Hepatocyte (in vitro differentiated cells): Measurements from ENCODE around the gene ZNF624. TPM values are rescaled to one million over a fixed set of nuclear protein-coding genes. Genes with fewer than 3 reads are reported as not detected.

Experiments used
- DNase-seq: peaks from one replicate; pipeline ENCODE4 v3.0.0-alpha.2; 2016; ENCODE audit warnings: low spot score
- H2AFZ ChIP-seq: fragments of 200-600 bp; sonication (generic); 2 replicates; pipeline ENCODE4 v1.6.0; 2016; ENCODE audit warnings: antibody characterized with exemption, mild to moderate bottlenecking
- H3K27ac ChIP-seq: fragments of 200-600 bp; sonication (generic); 2 replicates; pipeline ENCODE4 v1.5.1; 2016; ENCODE audit warnings: mild to moderate bottlenecking
- H3K27me3 ChIP-seq: fragments of 200-600 bp; sonication (generic); 2 replicates; pipeline ENCODE4 v1.6.1; 2016
- H3K36me3 ChIP-seq: fragments of 200-600 bp; sonication (generic); replicated peaks from 2 replicates; pipeline ENCODE4 v1.5.1; 2016; ENCODE audit warnings: low read depth; ENCODE audit not compliant: insufficient read depth
- H3K4me1 ChIP-seq: fragments of 200-600 bp; sonication (generic); 2 replicates; pipeline ENCODE4 v1.5.1; 2016; ENCODE audit warnings: mild to moderate bottlenecking, moderate library complexity; ENCODE audit not compliant: insufficient read depth
- H3K4me2 ChIP-seq: fragments of 200-600 bp; sonication (generic); 2 replicates; pipeline ENCODE4 v1.6.0; 2016
- H3K4me3 ChIP-seq: fragments of 200-600 bp; sonication (generic); 2 replicates; pipeline ENCODE4 v1.5.1; 2016; ENCODE audit warnings: mild to moderate bottlenecking
- H3K79me2 ChIP-seq: fragments of 200-600 bp; sonication (generic); 2 replicates; pipeline ENCODE4 v1.6.0; 2017; ENCODE audit warnings: mild to moderate bottlenecking
- H3K9me2 ChIP-seq: fragments of 200-600 bp; sonication (generic); replicated peaks from 2 replicates; pipeline ENCODE4 v1.6.0; 2017; ENCODE audit warnings: mild to moderate bottlenecking; ENCODE audit not compliant: insufficient read depth
- H3K9me3 ChIP-seq: fragments of 200-600 bp; sonication (generic); 2 replicates; pipeline ENCODE4 v1.5.1; 2016; ENCODE audit warnings: low read depth, mild to moderate bottlenecking
- H4K20me1 ChIP-seq: fragments of 200-600 bp; sonication (generic); 2 replicates; pipeline ENCODE4 v1.6.0; 2016; ENCODE audit warnings: mild to moderate bottlenecking; ENCODE audit not compliant: insufficient read depth, poor library complexity, severe bottlenecking
- EZH2 ChIP-seq: fragments of 200-600 bp; sonication (generic); IDR thresholded peaks from 2 replicates; pipeline ENCODE4 v1.6.1; 2016; ENCODE audit warnings: antibody characterized with exemption, mild to moderate bottlenecking, borderline replicate concordance
- EZH2phosphoT487 ChIP-seq: fragments of 200-600 bp; sonication (generic); IDR thresholded peaks from one replicate; pipeline ENCODE4 v1.6.1; 2018; ENCODE audit warnings: antibody characterized with exemption, mild to moderate bottlenecking, low read depth, moderate library complexity; ENCODE audit not compliant: unreplicated experiment, severe bottlenecking
- WGBS: methylation state at CpG from one replicate; pipeline ENCODE4 v1.1.6; 2016; ENCODE audit warnings: low lambda C conversion rate; ENCODE audit errors: missing lambda C conversion rate; 5-methylcytosine and 5-hydroxymethylcytosine counted together
- polyA plus RNA-seq: library from polyadenylated mRNA; unstranded; fragments of >200 nt; fragmentation: Nextera tagmentation; extraction: Ambion mirVana; gene quantifications from 2 replicates; pipeline ENCODE4 v1.2.1, GENCODE V29; 2016
- total RNA-seq: library from RNA; depleted of rRNA; stranded (reverse); fragments of >200 nt; gene quantifications from 2 replicates; pipeline ENCODE4 v1.2.3, GENCODE V29; 2014
- TF ChIP-seq, protein P1 (sequence below): fragments of 200-600 bp; sonication (generic); IDR thresholded peaks from 2 replicates; pipeline ENCODE4 v1.5.1; 2016; ENCODE audit warnings: antibody characterized with exemption, mild to moderate bottlenecking; ENCODE audit not compliant: poor library complexity

Gene ZNF624
- total and polyA plus RNA-seq, 2 experiments from 2014 or later, result 3.0 to 6.6 TPM

GRCh38 chr17:16661217-16661616 is 7.6 kb upstream of the ZNF624 start:
- Histone ChIP-seq H3K36me3 (no peaks in the 10 kb centered on the region), H3K4me2 (no peak overlapping the region), H3K79me2 (no peaks in the 10 kb centered on the region), H3K27me3 (peaks cover 15% of the 10 kb centered on the region), H3K4me3 (no peak overlapping the region), H3K27ac (no peak overlapping the region), H3K9me2 (no peaks in the 10 kb centered on the region), H4K20me1 (no peaks in the 10 kb centered on the region), H2AFZ (no peak overlapping the region), H3K4me1 (no peaks in the 10 kb centered on the region), H3K9me3 (no peaks in the 10 kb centered on the region)
- no peak for DNase-seq
- TF ChIP-seq, protein P1, sequence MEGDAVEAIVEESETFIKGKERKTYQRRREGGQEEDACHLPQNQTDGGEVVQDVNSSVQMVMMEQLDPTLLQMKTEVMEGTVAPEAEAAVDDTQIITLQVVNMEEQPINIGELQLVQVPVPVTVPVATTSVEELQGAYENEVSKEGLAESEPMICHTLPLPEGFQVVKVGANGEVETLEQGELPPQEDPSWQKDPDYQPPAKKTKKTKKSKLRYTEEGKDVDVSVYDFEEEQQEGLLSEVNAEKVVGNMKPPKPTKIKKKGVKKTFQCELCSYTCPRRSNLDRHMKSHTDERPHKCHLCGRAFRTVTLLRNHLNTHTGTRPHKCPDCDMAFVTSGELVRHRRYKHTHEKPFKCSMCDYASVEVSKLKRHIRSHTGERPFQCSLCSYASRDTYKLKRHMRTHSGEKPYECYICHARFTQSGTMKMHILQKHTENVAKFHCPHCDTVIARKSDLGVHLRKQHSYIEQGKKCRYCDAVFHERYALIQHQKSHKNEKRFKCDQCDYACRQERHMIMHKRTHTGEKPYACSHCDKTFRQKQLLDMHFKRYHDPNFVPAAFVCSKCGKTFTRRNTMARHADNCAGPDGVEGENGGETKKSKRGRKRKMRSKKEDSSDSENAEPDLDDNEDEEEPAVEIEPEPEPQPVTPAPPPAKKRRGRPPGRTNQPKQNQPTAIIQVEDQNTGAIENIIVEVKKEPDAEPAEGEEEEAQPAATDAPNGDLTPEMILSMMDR, result no peak
- TF ChIP-seq EZH2 (no peak), EZH2phosphoT487 (no peak)

DNA sequence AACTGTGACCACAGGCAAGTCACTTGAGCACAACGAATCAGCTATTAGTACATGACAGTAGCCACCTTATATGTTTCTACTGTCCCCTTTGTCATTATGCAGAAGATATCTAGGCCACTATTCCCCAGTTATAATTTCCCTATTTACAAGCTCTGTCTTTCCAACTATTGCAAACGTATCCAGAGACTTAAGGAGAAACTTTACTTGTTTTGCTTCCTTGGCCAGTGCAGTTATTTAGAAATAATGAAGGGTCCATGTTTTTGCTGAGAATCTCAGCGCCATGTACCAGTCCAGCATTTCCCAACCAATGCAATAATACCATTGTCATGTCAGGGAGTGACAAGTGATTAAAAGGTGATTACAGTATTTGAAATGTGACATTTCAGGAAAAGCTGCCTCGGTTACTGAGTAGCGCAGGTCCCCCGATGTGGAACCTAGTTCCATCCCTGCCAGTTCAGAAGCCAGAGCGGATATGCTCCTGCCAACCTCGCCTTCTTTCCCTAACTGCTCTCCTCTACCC is 743 bp downstream of the ZNF624 start:
- peak overlapping the region; percentile 81 for H2AFZ ChIP-seq
- H3K9me3 ChIP-seq, result no peaks in the 10 kb centered on the region
- no peaks in the 10 kb centered on the region for H3K9me2 ChIP-seq
- no peaks in the 10 kb centered on the region for H3K27me3 ChIP-seq
- H4K20me1 ChIP-seq, result no peaks in the 10 kb centered on the region
- no peak for DNase-seq
- H3K27ac ChIP-seq, result peak overlapping the region; percentile 91
- 18% methylated on average over 8 of the region's 8 CpGs for WGBS
- TF ChIP-seq EZH2phosphoT487 (no peak), EZH2 (no peak)
- TF ChIP-seq, protein P1, result no peak
- H3K4me3 ChIP-seq, result peak overlapping the region; percentile 29
- H3K4me2 ChIP-seq, result peak overlapping the region; percentile 84
- peaks cover 6% of the 10 kb centered on the region for H3K4me1 ChIP-seq
- H3K79me2 ChIP-seq, result peaks cover 16% of the 10 kb centered on the region
- H3K36me3 ChIP-seq, result no peaks in the 10 kb centered on the region

DNA sequence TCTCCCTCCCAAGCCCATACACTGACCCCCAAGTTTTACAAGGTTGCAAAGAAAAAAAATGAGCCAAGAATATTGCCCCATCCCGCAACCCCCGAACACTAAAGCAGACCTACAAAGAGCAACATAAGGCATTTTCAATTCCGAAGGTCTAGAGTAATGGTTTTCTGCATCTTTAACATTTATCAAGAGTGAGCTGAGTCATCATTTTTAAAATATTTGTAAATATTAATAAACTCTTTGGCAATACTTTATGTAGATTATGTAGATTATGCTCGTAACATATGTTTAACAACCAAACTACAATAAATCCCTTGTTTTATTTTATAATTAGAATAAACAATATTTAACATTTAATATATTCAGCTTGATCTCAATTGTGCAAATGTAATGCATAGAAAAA is 1.4 kb downstream of the ZNF624 start:
- Histone ChIP-seq H3K27me3 (no peaks in the 10 kb centered on the region), H3K27ac (no peak overlapping the region), H3K4me3 (no peak overlapping the region)

More for the DNA sequence above, 1.4 kb downstream of the ZNF624 start:
- H3K36me3 ChIP-seq, result no peaks in the 10 kb centered on the region
- no peaks in the 10 kb centered on the region for H3K9me3 ChIP-seq
- H3K9me2 ChIP-seq, result no peaks in the 10 kb centered on the region
- H3K4me1 ChIP-seq, result peaks cover 6% of the 10 kb centered on the region
- WGBS, result 91% methylated on average over 4 of the region's 4 CpGs
- no peak overlapping the region for H2AFZ ChIP-seq
- peak overlapping the region; percentile 84 for H3K4me2 ChIP-seq
- TF ChIP-seq EZH2phosphoT487, result no peak
- TF ChIP-seq, protein P1, result no peak
- TF ChIP-seq EZH2, result no peak
- no peak for DNase-seq
- no peaks in the 10 kb centered on the region for H4K20me1 ChIP-seq
- H3K79me2 ChIP-seq, result peaks cover 16% of the 10 kb centered on the region
